GM19438 (cell line): ENCODE measurements around the gene RWDD3.

Experiments used
- ATAC-seq: cut with Tn5 transposase; IDR thresholded peaks from one replicate; pipeline ENCODE4 v1.9.1; 2021; ENCODE audit warnings: low read depth; ENCODE audit not compliant: unreplicated experiment

Gene RWDD3

DNA sequence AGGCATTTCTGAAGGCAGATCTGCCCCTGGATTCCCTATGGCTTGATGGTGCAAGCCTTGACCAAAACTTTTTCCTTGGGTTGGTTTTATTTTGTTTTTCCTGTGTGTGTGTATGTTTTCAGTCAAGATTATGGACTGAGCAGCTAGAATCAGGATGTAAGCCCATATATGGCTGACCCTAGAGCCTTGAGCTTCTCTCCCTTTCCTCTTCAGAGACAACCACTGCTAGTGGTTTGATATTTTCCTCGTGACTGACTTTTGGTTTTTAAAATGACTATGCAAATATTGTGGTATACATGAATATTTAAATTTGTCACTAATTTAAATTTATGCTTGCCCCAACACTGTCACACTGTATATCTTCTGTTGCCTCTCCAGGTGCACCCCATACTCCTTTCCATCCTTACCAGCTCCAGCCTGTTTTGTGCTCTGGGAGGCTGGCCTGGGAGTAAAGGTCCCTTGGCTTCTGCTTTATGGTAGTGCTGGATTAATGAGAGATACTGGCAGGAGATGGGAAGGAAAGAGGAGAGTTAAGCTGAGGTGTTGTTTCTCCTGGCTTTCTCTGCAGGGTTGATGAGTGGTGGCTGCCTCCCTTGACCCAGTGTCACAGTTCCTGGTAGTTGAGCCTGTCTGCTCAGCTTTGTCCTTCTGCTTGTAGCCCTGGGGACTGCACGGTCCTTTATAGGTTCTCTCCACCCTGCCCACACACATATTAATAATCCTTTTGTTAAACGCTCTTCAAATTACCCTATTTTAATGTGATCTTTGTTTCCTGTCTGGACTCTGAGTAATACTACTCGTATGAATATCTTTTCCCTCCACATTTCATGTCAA lies 44.4 kb downstream of the RWDD3 start:
- ATAC-seq = peak; percentile 72

DNA sequence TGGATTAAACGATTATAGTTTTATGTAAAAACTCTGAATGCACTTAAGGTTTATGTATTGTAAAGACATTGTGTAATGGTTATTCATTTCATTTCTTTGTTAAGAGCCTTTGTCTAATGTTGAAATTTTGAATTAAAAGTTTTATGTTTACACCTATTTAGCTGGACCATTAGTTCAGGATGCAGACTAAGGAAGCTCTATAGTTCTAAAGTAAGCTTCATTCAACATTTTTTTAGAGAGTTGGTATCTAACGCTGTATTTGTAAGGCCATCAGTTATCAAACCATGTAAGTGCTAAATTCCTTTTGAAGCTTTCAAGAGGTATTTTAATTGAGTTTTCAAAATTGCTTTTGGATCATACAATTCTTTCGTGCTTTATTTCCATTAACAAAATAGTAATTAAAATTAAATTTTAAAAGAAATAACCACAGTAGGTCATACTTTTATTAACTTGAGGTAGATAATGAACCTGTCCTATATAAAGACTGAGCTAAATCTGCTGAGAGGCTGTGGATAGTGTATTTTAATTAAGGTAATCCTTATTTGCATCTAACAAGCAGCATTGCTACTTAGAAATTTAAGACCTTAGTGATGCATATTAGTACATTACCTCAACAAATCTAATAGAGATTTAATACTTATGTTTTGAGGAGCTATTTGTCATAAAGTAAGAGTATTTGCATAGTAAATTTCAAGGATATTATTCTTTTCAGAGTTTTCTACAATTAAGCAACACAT lies 47.9 kb downstream of the RWDD3 start:
- no peak for ATAC-seq

DNA sequence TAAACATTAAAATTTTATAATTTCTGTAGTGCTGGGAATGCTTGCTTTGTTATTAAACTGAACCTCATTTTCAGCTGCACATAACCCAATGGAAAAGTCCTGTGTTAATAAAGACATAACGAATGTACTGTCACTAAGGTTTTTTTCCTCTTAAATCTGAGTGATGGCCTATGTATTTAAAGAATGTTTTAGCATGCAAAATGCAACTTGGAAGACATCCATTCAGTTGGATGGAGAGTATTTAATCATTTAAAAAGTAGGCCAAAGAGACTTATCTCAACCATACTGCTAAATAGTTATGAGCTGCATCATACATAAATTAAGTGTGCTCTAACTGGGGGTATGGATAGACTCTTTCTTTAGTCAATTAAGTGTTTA lies 48.5 kb downstream of the RWDD3 start:
- no peak for ATAC-seq

DNA sequence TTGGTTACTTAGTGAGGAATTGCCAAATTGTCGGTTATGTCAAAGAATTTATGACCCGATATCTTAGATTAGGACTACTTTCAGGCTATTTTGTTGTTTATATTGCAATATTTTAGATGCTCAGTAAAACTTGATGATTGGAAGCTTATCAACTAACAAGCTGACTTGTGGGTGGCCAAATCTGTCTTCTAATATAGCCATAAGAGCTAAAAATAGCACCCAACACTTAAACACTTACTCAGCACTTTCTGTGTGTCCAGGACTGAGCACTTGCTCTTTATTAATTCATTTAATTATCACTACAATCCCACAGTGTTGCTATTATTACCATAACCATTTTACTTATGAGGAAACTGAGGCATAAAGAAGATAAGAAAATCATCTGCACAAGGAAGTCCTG lies 50.4 kb downstream of the RWDD3 start:
- ATAC-seq = no peak

DNA sequence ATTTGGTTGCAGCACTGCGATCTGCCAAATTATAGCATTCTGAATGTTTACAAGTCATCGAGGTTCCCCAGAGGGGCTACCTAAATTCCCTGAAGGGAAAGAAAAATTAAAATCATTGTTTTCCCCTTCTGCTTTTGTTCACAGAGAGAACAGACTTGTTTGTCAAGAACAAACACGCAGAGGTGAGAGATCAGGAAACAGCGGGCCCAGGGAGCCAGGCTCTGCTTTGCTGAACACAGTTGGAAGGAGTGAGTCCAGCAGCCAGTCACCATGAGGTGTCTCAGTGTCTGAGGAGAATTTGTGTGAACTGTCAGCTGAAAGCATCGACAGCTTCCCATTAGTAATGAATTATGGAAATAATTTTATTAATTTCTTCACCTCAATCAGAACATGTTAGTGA lies 52.5 kb downstream of the RWDD3 start:
- no peak for ATAC-seq

DNA sequence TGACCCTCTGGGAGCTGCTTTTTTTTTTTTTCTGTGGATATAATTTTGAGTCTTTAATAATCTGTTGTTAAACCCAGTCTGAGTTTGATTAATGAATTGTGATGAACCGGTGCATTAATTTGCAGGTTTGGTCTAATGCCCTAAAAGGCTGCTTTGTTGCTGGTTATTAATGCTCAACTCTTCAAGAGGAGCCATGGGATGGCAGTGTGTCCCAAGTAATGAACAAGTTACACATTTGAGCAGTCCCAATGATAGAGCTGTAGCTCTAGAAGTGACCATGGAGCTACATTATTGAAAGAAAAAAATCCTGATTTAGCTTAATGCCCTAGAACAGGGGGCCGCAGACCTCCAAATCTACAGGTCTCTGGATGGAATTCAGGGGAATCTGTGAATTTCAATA lies 53.1 kb downstream of the RWDD3 start:
- no peak for ATAC-seq

DNA sequence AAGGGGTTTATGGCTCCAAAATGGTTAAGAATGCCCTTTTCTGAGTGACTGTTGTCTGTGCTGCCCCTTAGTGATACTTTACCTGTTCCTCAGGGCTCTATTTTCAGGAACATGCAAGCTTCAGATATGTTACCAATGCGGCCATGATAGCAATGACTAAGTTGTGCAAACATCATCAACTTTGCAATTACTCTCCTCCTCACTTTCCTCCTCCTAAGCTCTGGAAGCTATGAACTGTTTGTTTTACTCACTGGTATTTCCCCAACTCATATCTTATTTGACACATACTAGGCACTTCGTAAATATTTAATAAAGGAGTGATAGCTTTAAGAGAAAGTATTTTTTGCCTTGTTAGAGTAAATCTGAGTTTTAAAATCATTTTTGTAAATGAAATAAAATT lies 53.8 kb downstream of the RWDD3 start:
- ATAC-seq = no peak
